HG03521 (cell line): ENCODE data around the gene IL6ST.
"Not testable (repeated sequence)": the region's sequence is repeated elsewhere in the genome, so short reads cannot be mapped to it uniquely, and the experiment has no call there.

Experiments used
- ATAC-seq: cut with Tn5 transposase; IDR thresholded peaks from one replicate; pipeline ENCODE4 v1.9.1; 2021; ENCODE audit warnings: mild to moderate bottlenecking, moderate library complexity; ENCODE audit not compliant: unreplicated experiment

Gene IL6ST

DNA sequence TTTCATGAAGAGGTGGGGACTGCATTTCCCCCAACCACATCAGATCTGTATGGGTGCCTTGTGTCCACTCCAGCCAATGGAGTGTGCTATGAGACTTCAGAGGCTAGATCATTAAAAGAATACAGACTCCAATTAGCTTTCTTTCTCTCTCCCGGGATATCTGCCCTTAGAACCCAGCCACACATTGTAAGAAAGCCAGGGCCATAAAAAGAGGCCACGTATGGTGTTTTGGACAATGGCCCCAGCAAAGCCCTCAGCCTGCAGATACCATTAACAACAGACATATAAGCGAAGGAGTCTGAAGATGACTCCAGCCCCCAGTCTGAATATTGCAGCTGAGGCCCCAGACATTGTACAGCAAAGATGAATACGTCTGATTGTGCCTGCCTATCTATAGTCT is 21.5 kb downstream of the IL6ST start:
- ATAC-seq, result no peak

DNA sequence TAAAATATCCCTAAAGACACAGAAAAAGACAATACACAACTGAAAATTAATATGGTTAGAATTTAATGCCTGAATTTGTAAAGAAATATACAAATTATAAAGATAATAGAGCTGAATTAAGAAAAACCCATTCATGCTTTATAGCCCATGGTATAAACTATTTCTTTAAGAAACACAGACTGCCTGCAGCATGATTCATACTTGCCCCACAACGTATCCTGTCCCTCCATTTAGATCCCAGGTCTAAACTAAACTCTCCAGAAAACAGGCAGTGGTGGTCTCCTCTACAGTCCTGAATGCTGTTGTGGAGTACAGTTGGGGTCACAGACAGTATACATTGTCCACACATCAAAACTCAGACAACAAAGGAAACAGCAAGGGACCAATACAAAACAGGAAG is 24.8 kb downstream of the IL6ST start:
- ATAC-seq, result no peak

DNA sequence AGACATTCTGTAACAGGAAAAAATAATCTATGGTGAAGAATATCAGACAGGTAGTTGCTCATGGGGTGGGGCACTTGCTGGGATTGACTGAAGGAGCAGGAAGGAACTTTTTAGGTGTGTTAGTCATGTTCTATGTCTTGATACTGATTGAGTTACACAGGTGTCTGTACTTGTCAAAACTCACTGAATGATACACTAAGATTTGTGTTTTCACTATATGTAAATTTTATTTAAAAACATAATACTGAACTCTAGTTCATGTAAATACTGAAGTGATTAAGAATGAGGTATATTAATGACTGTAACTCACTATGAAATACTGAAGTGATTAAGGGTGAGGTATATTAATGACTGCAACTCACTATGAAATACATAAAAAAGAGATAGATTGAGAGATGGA is 28.5 kb downstream of the IL6ST start:
- no peak for ATAC-seq

DNA sequence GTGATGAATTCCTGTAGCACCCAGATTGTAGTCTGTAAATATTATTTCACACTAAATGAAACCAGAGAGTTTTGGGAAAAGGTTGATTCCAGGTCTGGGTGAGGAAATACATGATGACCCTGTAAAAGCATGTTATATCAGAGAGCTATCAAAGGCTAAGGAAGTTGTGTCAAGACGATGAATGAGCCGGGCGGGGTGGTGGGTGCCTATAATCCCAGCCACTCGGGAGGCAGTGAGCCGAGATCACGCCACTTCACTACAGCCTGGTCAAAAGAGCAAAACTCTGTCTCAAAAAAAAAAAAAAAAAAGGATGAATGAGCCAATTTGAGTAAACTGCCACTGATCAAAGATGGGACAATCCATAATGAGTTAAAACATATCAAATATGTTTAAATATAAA is 29.2 kb downstream of the IL6ST start:
- no peak for ATAC-seq

DNA sequence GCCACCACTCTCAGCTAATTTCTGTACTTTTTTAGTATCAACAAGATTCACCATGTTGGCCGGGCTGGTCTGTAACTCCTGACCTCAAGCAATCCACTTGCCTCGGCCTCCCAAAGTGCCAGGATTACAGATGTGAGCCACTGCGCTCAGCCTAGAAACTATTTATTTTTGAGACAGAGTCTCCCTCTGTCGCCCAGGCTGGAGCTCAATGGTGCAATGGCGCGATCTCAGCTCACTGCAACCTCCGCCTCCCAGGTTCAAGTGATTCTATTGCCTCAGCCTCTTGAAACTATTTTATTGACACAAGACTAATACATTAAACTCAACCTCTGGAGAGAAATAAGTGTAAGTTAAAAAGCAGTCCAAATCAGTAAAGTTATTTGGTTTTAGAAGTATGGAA is 34.0 kb downstream of the IL6ST start:
- no peak for ATAC-seq

DNA sequence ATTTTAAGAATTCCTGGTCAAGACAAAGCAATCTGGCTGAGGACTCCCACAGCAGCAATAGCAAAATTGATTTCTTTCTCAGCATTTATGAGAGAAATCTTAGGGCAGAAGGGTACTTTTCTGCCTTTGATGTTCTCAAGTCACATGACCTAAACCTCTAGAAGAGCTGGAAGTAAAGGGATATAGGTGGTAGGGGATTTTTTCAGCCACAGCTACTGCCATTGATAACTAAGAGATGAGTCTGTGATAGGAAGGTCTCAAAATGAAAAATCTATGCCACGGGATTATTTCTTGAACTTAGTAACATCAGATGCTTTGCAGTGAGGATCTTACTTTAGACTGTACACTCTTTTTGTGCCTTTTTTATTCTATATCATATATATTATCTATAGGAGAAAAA is 35.6 kb downstream of the IL6ST start:
- no peak for ATAC-seq

DNA sequence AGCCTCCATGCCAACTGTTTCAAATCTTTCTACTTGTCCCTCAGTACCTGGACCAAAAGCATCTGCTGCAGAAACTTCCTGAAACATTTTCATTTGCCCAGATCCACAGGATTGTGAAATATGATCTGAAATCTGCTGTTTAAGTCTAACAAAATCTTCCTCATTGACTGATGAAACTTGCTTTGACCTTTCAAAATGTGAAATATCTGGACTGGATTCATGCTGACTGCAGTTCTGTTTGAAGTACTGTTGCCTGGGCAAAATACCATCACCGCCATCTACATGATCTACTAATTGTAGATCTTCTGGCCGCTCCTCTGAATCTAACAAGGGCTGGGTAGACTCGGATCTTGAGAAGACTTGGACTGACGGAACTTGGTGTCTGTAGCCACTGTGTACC is 53.6 kb downstream of the IL6ST start:
- ATAC-seq, result not testable (repeated sequence)

DNA sequence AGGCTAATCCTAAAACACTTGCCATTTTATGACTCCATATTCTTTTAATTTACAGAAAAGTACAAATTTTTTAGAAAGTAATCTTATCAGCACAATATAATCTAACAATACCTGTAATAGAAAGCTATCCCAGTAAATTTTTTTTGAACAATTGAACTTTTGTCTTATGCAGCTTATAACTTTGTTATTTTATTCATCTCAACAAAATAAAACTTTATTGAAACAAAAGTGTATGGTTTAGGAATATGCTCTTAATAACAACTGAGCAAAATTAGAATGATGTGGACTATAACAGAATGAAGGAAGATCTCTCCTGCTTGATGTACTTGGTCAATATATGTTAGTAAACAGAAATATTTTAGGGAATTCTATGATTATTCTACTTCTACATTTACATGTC is 57.2 kb downstream of the IL6ST start:
- ATAC-seq, result not testable (repeated sequence)

DNA sequence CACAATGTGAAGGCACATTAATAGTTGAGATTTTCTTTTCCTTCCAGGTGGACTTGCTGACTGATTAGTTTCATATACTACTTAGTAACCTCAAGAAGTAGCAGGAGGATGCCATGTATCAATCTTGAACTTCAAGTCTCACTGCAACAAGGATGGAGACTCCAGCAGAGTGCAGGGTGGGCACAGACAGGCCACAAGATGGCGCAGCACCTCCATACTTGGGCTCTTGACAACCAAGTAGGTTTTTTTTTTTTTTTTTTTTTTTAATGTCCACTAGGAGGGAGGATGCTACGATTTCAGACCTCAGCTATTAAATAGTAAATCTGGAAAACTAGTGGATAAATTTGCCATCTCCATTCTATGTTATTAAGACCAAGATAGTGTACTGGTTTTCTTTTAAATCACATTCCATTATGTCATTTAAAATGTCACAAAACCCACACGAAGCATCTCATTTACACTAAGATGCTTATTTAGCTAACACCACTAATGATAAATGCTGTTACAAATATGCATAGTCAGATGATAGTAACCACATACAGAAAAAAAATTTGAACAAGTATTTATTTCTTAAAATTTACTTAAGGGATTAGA is 58.6 kb downstream of the IL6ST start:
- peak; percentile 62 for ATAC-seq

DNA sequence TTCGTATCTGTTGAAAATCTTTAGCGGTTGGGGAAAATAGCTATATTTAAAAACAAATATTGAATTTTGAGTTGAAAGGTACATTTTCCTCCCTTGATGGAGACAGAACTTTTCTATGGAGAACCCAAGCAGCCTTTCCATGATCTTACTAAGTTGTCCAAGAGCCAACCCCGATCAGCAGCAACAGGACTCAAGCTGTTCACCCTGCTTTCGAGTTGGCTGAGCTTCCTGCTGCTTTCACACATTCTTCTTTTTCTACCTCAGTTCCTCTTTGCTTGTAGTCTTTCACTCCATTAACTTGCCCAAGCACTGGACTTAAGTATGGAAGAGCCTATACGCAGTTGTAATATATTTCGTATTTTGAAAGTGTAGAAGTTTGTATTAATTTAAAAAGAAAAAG is 59.4 kb downstream of the IL6ST start:
- ATAC-seq, result no peak

DNA sequence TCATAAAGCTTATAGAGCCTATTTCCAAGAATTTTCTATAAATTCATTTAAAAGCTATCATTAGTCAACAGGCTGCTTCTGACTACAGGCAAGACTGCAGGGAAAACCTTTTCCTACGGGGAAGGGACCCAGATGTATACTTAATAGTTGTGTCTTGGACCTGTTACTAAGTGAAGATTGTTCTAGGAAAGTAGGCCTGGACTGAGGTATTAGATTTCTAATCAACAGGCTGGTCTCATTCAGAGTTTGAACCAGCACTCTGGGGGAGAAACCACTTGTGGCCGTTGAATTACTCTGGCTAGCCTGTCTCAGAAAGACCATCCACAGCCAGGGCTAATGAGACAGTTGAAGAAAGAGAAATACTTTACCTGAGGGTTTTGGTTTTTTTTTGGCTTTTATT is 60.0 kb downstream of the IL6ST start:
- no peak for ATAC-seq

DNA sequence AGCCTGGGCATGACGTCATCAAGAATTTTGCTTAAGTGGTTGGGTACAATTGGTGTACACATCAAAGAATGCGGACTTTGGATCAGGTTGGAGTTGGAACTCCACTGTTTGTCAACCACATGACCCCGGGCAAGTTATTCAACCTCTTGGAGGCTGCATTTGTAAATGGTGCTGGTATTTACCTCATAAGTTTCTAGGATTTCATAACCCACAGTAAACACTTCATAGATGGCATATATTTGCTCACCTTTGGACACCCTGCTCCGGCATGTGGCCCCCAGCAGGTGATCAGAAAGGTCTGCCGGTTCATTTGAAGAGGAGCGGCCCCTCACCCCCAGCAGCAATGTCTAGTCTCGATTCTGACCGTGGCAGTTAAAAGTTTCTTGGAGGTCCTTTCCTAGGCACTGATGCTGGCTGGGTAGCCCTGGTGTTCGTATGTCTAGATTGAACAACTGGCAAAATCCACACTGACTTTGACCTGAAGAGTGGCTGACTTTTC is 60.6 kb downstream of the IL6ST start:
- ATAC-seq, result no peak

DNA sequence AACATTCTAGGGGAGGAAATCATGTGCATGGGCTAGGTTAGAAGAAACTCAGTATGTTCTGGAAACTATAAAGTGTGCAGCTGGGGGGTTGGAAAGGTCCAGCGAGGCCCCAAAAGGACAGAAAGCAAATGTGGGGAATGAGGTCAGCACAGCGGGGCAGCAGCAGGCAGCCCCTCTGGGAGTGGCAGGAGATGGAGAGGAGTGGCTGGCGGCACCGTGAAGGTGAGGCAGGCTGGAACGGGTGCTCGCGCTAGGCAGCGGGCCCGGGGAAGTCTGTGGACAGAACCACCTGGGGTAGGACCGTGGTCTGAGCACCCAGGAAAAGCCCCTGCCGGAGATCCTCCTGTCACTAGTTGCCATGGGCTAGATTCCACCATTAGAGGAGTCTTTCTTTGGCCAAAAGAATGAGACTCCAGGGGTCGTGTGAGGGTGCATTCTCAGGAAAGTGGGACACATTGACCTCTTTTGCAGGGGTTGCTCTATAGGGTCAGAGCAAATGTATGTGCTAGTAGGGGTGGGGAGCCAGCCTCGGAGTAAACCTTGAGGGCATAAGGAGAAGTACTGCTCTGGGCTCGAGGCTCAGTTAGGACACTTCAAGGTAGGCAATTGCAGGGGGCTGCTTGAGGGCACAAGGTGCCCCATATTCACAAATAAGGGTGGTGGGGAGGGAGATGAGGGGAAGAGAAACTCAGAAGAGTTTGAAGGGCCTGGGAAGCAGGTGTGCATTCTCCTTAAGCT is 61.2 kb downstream of the IL6ST start:
- no peak for ATAC-seq

DNA sequence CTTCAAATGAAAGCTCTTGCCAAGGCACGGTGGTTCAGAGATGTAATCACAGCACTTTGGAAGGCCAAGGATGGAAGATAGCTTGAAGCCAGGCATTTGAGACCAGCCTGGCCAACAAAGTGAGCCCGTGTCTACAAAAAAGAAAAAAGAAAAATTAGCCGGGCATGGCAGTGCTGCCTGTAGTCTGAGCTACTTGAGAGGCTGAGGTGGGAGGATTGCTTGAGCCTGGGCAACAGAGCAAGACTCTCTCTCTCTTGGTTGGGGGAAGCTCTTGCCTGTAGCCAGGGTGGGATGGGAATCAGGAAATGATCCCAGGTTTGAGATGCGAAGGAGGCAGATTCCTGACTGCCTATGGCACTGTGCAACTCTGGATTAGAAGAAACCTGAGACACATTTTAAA is 62.1 kb downstream of the IL6ST start:
- no peak for ATAC-seq

DNA sequence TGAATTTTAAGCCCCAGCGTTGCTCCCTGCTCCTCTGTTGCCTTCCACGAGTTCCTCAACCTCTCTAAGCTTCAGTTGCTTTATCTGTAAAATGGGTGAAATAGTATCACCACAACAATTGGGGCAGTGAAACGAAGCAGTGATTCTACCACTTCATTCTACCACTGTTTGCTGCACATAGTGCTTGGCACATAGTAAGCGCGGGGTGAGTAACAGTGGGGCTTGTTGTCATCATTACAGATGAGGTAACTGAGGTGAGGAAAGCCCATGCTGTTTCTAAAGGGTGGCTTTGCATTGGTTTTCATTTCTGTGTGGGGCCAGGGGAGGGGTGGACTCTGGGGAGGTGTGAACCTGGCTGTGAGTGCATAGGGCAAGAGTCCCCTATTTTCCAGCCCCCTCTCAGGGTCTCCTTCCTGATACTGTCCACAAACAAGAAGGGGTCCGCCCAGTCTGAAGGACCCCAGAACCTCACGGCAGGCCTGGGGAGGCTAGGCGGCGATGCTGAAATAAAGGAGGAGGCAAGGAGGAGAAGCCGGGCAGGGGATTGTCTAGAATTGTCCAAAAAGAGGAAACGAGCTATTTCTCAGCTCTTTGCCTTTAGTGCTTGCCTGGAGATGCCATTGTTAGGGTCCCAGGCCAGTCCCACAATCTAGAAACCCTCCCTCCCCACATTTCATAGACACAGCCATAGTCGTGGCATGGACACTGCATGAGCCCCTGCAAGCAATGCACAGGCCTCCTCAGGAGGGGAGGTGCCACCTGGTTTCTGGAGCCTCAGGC is 65.6 kb downstream of the IL6ST start:
- no peak for ATAC-seq

DNA sequence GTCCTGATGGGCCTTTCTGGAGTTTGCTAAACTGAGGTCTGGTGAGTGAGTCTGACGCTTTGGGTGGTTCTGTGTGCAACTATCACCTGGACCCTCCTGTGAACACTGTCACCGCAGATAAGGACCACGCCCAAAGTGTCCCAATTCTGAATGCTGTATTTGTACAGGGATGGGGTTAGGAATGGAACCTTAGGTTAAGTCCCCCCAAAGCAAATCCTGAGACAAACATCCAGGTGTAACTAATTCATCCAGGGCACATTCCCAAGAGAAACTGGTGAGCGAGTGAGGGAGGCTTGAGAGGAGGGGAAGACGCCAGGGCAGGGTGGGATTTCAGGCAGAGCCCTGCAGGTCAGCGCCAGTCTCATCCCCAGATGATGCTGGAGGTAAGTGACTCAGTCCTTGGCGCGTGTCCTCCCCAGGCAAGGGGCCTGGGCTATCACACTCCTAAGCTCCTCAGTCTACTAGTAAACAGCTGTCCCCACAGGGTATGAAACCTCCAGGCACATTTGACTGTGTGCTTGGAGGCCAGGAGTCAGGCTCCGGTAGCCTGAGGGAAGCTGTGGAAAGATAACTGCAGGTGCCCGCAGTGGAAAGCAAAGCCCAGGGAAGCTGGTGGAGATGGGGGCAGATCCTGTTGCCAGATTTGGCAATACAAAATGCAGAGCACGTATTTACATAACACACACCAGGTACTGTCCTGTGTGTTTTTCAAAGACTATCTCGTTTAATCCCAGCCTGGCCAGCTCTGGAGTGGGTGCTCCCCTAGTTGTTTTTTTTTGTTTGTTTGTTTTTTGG is 66.7 kb downstream of the IL6ST start:
- ATAC-seq, result no peak

DNA sequence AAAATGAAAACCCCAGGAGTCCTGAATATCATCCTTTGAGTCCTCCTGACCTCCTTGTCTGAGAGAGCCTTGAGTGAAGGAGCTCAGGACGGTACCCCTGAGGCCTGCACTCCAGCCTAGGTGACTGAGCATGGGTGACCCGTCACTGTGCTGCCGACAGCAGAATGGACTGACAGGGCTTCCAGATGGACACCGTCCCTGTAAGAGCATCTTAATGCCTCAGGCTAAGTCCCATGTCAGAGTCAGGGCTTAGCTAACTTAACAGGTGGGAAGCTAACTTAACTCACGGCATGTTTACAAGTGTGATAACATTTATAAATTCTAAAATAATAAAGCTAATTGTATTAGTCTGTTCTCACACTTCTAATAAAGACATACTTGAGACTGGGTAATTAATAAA is 68.3 kb downstream of the IL6ST start:
- no peak for ATAC-seq

DNA sequence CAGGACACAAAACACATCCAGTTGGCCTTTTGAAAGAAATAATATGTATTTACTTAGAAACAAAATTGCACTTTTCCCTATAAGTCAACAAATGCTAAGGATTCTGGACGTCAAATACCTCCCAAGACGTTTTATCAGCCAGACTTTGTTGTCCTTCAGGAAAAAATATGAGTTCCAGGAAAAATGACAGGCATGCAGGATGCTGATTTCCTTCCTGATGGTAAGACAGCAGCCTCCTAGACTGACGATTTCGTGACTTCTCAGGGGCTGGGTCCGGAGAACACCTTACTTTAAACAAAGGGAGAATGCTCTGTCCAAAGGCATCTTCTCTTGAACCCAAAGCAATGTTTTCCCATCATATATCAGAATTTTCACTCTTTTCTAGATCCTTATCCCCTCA is 69.1 kb downstream of the IL6ST start:
- no peak for ATAC-seq

DNA sequence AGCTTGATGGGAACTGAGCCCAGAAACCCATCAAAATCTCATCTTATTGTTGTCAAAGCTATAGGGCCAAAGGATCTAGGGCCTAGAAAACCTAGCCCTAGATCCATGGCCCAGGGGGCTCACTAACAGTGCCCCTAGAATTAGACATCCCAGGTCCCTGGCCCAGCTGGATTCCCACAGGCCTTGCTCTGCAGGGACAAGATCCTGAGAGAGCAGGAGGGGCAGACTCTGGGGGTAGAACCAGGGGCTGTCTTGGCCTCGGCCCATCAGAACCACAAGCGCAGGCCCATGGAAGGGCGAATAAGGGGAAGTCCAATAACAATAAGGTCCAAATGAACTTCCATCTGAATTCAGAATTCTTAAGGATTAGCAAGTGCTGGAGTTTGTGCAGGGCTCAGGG is 69.6 kb downstream of the IL6ST start:
- ATAC-seq, result no peak

DNA sequence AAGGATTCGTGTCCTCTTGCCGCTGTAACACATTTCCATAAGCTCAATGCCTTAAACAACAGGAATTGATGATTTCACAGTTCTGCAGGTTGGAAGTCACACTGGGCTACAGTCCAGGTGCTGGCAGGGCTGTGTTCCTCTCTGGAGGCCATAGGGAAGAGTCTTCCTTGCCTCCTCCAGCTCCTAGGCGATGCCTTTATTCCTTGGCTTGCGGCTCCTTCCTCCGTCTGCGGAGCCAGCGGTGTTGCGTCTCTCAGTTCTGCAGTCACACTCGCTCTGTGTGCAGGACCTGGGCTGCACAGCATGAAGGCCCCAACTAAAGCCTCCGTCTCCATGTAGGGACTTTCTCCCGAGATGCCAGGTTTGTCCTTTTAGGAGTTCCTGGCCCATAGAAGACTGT is 70.0 kb downstream of the IL6ST start:
- ATAC-seq, result no peak

DNA sequence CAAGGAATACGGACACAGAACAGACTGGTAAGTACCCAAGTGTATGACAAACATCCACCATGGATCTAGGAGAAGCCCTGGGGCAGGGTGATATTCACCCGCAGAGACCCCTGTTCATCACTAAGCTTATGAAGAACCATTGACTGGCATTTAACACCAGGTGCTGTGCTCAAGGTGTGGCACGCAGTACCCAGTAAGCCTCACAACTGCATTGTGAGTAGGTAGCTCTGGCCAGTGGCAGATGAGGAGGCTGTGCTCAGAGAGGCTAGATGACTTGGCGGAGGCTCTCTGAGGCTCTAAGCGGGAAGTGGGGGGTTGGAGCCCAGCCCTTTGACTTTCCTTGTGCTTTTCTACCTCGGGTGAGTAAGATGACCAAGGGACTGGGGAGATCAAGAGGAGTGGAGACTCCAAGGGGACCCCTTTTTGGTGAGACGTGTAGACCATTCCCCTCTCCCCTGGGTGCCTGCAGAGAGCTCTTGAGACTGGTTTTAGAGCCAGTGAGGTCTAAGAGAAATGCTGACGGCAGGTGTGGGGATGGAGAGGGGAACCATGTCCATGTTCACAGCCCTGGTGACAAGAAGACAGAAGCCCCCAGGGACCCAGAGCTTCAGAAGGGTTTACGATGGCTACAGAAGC is 70.8 kb downstream of the IL6ST start:
- ATAC-seq, result no peak
